Activated T-helper 1 cell treated with anti-CD3 and anti-CD28 coated beads, Interleukin-2, amount 50 U/mL, for 16 hours (primary cell): ENCODE results near the gene SFRP2.

Experiments
- DNase-seq, 2 donors: peaks; one replicate each; pipeline ENCODE4 v3.0.0-alpha.2; 2020; ENCODE audit warnings: low read depth in 1 of 2, low spot score in 1 of 2

Gene SFRP2, protein sequence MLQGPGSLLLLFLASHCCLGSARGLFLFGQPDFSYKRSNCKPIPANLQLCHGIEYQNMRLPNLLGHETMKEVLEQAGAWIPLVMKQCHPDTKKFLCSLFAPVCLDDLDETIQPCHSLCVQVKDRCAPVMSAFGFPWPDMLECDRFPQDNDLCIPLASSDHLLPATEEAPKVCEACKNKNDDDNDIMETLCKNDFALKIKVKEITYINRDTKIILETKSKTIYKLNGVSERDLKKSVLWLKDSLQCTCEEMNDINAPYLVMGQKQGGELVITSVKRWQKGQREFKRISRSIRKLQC

DNA sequence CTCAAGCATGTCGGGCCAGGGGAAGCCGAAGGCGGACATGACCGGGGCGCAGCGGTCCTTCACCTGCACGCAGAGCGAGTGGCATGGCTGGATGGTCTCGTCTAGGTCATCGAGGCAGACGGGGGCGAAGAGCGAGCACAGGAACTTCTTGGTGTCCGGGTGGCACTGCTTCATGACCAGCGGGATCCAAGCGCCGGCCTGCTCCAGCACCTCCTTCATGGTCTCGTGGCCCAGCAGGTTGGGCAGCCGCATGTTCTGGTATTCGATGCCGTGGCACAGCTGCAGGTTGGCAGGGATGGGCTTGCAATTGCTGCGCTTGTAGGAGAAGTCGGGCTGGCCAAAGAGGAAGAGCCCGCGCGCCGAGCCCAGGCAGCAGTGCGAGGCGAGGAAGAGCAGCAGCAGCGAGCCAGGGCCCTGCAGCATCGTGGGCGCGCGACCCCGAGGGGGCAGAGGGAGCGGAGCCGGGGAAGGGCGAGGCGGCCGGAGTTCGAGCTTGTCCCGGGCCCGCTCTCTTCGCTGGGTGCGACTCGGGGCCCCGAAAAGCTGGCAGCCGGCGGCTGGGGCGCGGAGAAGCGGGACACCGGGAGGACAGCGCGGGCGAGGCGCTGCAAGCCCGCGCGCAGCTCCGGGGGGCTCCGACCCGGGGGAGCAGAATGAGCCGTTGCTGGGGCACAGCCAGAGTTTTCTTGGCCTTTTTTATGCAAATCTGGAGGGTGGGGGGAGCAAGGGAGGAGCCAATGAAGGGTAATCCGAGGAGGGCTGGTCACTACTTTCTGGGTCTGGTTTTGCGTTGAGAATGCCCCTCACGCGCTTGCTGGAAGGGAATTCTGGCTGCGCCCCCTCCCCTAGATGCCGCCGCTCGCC, at the start of gene SFRP2:
TSS of gene SFRP2 (minus strand) at position 671 of the 864 bp plus-strand sequence. CDS start at position 423, 248 bp downstream.
- DNase-seq: no peak

DNA sequence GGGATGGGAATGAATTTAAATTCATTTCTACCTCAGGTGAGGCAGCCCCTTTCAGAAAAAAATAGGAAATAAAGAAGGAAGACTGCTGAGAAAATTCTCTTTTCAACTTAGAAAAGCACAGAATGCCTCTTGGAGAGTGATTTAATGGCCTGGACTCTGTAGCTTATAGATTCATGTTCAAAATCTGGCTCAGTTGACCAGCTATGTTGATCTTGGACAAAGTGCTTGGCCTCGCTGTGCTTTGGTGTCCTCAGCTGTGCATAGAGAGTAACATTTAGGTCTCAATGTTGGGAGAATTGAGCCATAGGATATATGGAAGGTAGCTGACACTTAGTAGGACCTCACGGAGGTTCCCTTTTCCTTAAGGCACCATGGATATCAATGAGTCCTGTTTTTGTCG, 49.7 kb upstream of the SFRP2 start:
- DNase-seq: no peak

DNA sequence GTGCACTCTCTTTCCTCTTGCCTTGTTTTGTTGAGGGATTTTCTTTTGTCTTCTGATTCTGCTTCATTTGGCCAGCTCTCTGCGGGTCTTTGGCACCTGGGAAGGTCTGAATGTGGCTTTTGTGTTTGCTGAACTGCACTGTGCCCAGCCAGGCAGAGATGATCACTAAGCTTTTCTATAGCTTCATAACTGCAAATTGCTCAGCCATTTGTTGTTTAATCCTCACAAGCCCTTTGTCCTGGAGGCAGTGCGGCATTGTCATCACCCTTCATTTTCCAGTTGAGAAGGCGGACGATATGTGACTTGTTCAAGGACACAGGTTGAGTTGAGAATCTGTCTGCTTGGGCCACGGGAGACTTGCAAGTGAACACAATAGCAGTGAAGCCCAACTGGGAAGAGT, 46.0 kb upstream of the SFRP2 start:
- DNase-seq: no peak

DNA sequence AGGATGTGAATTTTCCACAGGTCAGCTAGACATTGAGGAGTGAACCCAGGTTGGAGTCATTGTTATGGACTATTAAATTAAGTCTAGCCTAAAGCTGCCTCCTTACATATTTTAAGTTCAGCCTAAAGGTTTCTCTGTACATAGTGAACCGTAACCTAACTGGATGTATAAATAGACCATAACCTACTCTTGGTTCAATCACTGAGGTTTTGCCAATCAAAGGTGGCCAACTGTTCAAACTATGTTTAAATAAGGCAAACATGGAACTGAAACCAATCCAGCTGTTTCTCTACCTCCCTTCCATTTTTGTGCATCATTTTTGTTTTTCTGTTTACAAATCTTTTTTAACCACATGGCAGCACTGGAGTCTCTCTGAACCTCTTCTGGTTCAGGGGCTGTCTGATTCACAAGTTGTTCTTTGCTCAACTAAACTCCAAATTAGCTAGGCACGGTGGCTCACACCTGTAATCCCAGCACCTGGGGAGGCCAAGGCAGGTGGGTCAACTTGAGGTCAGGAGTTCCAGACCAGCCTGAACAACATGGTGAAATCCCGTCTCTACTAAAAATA, 43.9 kb upstream of the SFRP2 start:
- no peak for DNase-seq

DNA sequence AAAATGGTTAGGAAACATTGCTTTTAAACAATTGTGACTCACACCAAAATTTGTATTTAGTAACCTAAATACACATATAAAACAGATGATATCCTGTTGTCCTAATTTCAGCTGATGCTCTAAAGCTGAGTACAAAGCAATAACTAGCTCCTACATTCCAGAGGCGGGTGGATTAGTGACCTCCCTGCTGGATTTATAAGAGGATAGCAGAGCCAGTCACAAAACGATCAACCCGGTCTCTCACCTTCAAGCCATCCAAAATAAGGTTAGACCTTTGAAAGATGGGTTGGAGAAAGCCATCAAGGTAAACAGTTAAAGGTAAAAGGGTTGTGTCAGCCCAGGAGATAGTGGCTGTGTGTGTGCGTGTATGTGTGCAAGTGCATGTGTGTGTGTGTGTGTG, 43.2 kb upstream of the SFRP2 start:
- no peak for DNase-seq

DNA sequence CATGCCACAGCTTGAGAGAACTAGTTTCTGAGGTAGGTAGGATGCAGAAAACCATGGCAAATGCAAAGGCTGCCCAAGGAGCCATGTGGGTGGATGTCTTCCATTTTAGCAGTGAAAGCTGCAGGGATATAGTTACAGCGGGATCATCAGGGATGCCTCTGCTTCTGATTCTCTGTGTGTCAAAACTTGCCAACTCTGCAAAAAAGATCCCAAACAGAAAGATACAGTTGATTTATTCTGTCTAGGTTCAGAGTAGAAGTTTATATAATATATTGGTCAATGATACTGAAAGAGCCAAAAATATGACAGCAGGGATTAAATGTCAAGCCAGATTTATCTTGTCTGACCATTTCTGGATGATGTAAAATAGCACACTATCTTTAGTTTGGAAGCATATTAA, 42.4 kb upstream of the SFRP2 start:
- DNase-seq: no peak

DNA sequence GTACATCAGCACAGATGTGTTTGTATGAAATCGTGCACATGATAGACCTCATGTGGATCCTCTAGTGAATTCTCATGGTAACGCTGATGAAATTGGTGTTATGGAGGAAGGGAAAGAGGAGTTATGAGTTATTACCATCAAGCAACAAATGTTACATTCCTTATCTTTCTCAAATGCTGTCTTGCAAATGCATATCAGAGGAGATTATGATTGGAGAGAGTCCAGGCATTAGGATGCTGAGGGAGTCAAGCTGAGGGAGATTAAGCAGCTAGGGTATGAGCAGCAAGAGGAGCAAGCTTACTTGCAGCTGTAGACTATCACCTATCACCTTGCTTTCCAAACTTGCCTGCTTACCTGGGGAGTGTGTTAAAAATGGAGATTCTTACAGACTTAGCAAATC, 36.8 kb upstream of the SFRP2 start:
- no peak for DNase-seq

DNA sequence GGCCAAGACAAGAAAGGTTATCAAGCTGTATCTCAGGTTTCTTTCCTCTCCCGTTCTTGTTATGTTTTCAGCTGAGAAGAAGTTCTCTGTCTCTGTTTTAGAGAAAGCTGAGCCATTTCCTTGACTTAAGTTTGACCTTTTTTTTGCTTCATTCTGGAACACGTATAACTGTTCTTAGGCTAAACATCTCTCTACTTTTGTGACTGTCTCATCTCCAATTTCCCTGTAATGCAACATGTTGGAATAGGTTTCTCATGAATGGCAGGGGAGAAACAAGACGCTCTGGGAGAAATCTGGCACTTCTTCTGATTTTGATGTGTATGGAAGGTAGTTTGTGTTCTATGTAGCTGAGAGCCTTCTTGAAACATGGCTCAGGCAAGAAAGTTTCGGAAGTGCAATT, 36.2 kb upstream of the SFRP2 start:
- DNase-seq: no peak

DNA sequence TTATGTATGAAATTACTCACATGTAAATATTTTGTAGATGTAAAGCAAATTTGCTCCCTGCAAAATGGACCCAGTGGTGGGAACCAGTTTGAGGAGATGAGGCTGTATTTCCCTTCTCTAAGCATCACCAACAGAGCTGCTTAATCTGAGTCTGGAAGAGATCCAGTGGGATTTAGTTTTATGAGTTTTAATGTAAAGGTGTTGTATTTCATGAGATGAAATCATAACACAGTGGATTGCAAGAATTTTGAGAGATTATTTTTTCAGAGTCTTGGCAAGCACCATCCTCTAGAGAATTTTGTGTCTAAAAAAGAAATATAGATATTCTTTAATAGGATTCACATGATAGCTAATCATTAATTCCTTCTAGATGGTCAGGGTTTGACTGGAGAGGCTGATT, 35.6 kb upstream of the SFRP2 start:
- no peak for DNase-seq

DNA sequence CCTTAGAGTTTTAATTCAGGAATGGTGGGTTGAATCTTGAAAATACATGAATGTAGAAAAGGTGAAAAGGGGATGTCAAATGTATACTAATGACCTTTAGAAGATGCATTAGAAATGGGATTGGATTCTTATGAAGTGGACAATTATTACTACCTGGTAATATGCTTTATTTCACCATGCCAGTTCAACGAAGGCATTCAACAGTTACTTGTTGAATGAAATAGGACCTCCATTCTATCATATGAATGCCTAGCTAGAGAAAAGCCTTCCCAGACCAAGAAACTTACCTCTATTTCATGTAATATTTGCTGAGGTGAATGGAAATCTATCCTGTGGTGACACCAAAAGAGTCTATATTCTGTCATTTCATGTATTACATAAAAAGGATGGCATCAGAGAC, 34.6 kb upstream of the SFRP2 start:
- no peak for DNase-seq

DNA sequence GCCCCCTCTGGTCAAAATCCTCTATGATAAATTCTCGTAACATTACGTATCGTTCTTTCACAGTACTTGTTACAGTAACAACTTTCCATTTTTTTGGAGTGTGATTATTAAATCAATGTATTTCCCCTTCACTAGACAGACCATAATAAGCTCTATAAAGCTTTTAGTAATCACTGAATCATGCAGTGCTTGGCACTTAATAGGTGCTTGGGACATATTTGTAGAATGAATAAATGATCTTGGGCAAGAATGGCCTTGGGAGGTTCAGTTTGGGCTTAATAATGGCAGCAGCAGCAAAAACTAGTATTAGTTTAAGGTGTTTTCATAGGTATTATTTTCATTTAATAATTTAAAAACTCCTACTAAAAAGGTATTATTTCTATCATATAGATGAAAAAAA, 33.4 kb upstream of the SFRP2 start:
- DNase-seq: no peak

DNA sequence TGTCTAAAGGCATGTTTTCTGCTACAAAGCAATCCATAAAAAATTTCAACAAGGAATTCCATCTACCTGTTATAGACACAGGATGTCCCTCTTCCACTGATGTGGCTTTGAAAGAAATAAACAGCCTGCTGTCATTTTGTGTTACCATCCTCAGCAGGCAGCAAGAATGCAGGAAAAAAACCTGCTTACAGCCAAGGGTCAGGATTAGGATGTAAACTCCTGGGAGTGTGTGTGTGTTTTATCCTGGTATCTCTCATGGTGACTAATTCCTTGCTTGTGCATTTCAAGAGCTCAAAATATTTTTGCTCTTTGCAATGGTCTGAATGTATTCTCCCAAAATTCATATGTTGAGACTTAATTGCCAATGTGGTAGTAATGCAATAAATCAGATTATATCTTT, 28.6 kb upstream of the SFRP2 start:
- DNase-seq: no peak

DNA sequence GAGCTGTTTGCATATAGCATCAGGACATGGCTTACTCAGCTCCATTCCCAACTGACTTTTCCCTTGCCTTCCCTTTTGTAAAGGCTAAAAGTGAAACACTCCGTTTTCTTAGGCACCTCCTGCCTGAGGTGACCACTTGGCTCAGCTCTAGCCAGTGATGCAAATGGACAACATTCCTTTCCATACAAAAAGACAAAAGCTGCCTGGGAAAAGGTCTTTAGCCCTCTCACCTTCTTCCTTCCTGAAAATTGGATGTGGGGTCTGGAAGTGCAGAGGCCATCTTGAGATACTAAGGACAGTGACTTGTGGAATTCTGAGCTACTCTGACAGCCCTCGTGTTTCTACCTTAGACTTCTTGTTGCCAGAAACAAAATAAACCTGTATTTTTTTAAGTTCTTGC, 27.7 kb upstream of the SFRP2 start:
- DNase-seq: no peak

DNA sequence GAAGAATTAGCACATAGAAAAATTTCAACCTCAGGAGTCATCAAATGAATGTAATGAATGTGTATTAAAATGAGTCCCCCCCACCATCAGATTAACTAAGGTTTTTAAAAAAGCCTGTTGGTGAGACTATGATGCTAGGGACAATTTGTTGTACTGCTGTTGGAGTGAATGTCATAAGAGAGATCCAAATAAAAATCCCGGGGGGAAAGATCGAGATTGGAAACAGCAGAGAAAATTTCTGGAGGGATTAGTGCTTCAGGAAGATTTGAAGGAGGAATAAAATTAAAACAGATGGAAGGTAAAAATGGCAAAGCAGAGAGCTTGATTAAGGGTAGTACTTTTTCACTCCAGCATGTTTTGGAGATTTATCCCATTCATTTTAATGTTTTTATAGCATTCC, 25.9 kb upstream of the SFRP2 start:
- no peak for DNase-seq

DNA sequence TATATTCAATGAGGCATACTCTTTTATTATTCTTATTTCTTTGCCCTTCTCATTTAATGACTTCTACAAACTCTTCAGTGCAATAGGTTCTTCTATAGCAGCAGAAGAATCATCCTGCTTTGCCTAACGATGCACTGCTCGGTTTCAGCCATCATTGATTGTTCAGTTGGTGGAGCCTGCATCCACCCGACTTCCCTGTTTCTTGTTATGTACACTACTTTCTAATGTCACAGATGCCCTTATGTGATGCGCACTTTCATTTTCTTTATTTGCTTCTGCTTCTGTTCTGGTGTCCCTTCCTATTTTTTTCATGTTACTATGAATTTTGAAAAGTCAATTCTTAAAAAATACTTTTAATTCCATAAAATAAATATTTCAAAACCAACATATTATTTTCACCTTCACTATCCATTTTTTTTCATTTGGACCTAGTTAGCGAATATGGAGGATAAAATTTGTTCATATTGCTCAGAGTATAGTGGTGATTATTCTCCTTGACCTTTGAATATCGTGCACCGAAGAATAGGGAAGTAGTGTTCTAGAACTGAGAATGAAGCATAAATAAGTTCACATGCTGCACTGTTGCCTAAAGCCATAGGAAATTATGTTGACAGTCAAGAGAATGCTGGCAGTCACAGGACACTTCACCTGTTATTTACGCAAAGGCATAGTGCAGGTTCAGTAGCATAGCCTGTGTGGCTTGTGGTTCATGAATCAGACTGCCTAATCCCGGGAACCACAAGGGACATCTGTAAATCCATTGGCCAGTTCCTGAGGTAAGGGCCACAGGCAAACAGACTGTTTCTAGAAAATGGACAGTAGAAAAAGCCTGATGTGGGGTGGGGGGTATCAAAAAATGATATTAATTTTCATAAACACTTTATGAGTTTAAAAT, 21.3 kb upstream of the SFRP2 start:
- no peak for DNase-seq

DNA sequence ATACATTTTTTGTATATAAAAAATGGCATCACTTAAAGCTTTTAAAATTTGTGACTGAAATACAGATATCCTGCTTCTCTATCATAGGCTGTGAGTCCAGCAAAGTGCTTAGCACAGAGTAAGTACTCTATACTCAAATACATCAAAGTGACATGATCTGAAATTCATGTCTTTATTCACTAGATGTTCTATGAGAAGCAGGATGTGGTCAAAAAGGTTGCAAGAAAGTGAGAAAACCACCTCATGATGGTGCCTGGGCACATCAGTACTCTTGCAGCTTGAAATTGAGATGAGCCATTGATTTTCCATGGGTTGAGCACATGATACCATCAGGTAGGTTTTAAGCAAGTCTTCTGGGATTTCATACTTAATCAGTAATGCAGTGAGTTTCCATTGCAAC, 20.4 kb upstream of the SFRP2 start:
- DNase-seq: no peak

DNA sequence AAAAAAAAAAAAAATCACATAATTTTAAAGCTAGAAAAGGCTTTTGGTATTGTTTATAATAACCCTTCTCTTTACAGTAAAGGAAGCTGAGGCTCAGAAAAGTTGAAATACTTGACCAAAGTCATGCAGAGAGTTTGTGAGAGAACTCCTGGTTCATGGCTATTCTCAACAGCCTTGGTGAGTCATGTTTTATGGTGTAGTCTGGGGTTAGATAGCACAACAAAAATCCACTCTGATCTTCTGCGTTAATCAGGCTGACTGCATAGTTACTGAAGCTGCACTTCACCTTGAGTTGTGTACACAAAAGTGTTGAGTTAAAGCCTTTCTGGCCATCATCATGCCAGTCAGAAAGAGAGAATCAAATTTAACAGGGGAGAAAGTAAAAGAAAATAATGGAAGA, 19.3 kb upstream of the SFRP2 start:
- no peak for DNase-seq

DNA sequence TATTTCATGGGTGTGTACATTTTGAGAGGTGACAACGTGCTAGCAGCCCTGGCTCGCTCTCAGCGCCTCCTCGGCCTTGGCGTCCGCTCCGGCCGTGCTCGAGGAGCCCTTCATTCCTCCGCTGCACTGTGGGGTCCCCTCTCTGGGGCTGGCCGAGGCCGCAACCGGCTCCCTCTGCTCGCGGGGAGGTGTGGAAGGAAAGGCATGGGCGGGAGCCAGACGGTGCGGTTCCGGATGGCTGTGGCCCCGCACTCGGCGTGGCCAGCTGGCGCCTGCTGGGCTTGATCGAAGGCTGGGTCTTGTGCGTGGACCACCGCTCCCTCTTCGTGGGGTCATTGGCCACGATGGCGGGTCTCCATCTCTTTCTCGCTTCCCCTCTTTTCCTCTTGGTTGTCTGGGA, 17.2 kb upstream of the SFRP2 start:
- DNase-seq: no peak

DNA sequence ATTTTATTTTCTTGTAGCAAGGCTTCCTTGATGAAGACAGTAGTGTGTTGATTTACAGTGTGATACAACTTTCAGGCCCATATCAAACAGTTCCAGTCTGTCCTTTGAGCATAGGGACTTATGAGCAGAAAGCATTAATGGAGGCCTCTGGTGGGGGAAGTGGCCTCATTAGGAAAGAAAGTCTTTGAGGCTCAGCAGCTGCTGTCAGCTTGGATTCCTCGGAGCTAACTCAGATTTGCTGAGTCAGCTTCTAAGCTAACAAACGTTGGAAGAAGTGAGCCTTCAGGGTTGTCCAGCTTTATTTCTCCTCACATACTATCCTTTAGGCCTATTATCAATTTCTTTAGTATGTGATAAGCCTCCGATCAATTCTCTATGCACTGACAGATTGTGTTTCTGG, 15.8 kb upstream of the SFRP2 start:
- DNase-seq: no peak

DNA sequence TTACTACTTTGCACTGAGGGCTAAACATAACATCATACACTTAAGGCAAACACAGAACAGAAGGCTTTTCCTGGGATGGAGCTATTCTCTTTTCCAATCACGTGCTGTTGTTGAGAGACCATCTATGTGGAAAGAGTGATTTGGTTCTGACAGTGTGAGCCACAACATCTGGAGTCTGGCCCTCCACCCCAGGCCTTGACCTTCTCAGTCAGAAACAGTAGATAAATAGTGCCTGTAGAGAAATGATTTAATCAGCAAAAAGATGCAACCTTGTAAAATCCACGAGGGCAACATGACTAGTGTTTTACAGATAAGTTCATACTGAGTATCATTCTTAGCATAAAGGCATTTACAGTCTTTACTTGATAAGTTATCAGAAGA, 10.8 kb upstream of the SFRP2 start:
- no peak for DNase-seq

DNA sequence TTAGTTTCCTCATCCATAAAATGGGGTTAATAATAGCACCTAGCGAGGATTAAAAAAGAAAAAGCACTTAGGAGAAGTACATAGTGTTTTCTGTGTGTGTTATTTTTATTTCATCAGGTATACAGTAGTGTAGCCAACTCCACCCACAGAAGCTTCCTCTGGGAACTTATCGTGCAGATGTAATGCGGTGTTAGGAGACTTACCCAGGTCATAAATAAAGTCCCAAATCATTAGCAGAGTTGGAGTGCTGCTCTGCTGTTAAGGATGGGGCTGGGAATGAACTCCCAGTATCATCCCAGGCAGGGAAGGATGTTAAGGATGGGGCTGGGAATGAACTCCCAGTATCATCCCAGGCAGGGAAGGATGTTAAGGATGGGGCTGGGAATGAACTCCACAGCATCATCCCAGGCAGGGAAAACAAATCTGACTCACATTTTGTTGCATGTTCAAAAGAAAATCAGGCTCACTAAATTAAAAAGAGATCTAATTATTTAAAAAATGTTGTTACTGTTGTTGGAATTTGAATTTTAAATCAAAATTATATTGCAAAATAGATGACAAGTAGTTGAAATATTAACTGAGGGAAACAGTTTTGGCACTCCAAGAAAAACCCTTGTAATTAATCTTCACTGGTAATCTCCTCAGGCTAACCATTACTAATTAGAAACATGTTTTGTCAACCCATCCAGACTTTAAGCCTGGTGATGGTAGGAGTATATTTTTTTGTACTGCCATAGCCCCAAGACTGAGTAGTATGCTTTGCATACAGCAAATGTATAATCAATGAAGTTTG, 10.2 kb upstream of the SFRP2 start:
- no peak for DNase-seq
